WTC11 (cell line): Measurements from ENCODE around the gene LYRM4. TPM values are rescaled to one million over a fixed set of nuclear protein-coding genes. Genes with fewer than 3 reads are reported as not detected.

Experiments used
- ATAC-seq: fragments of 200-7000 bp; cut with Tn5 transposase; 2 replicates; pipeline ENCODE4 v1.10.0; 2021; ENCODE audit warnings: mild to moderate bottlenecking, moderate library complexity
- CTCF ChIA-PET: fragments of 300-600 bp; sonication (Branson Sonifier 250); formaldehyde crosslinking; loops from one replicate; lab custom pipeline; 2021; ENCODE audit warnings: antibody characterized with exemption; lab: Charles Lee
- POLR2A ChIA-PET: fragments of 350-600 bp; sonication (Branson Sonifier 250); formaldehyde crosslinking; loops from one replicate; lab custom pipeline; 2021; ENCODE audit warnings: antibody characterized with exemption; lab: Charles Lee
- DNase-seq: peaks from one replicate; pipeline ENCODE4 v3.0.0; 2021; ENCODE audit warnings: low spot score
- H3K27ac Mint-ChIP-seq: 2 replicates; pipeline ENCODE4 v1.8.0; 2021; ENCODE audit warnings: mixed read lengths
- H3K27me3 Mint-ChIP-seq: 2 replicates; pipeline ENCODE4 v1.8.0; 2021; ENCODE audit warnings: low read depth, mild to moderate bottlenecking, moderate library complexity, mixed read lengths
- H3K36me3 Mint-ChIP-seq: 2 replicates; pipeline ENCODE4 v1.8.0; 2021; ENCODE audit warnings: mixed read lengths
- H3K4me1 Mint-ChIP-seq: 2 replicates; pipeline ENCODE4 v1.8.0; 2022; ENCODE audit warnings: mixed read lengths
- H3K4me3 Mint-ChIP-seq: 2 replicates; pipeline ENCODE4 v1.8.0; 2021; ENCODE audit warnings: mild to moderate bottlenecking, moderate library complexity, mixed read lengths
- H3K9me3 Mint-ChIP-seq: 2 replicates; pipeline ENCODE4 v1.8.0; 2021; ENCODE audit warnings: mixed read lengths
- ESRRA ChIP-seq: sonication (generic); formaldehyde crosslinking; IDR thresholded peaks from 2 replicates; pipeline ENCODE4 v1.8.1; 2022; ENCODE audit warnings: mild to moderate bottlenecking, missing genetic modification reagents, borderline replicate concordance
- FOXP1 ChIP-seq: sonication (generic); formaldehyde crosslinking; IDR thresholded peaks from 2 replicates; pipeline ENCODE4 v1.8.0; 2022; ENCODE audit warnings: missing genetic modification reagents, mild to moderate bottlenecking, moderate library complexity, borderline replicate concordance
- GABPB1 ChIP-seq: sonication (generic); formaldehyde crosslinking; IDR thresholded peaks from 2 replicates; pipeline ENCODE4 v1.8.1; 2023; ENCODE audit warnings: mild to moderate bottlenecking, missing genetic modification reagents
- GRHL2 ChIP-seq: fragments of 250-450 bp; sonication (Bioruptor Pico); IDR thresholded peaks from 2 replicates; pipeline ENCODE4 v1.8.0; 2022; ENCODE audit warnings: mild to moderate bottlenecking, moderate library complexity; ENCODE audit not compliant: insufficient replicate concordance, severe bottlenecking
- HMGA2 ChIP-seq: fragments of 250-450 bp; sonication (Bioruptor Pico); IDR thresholded peaks from 2 replicates; pipeline ENCODE4 v1.4.0; 2021; ENCODE audit warnings: mild to moderate bottlenecking, moderate library complexity
- IRF2 ChIP-seq: sonication (generic); formaldehyde crosslinking; IDR thresholded peaks from 2 replicates; pipeline ENCODE4 v1.8.0; 2022; ENCODE audit warnings: low read depth, missing genetic modification reagents, borderline replicate concordance
- NFATC4 ChIP-seq: fragments of 250-450 bp; sonication (Bioruptor Pico); IDR thresholded peaks from 2 replicates; pipeline ENCODE4 v1.9.0; 2021; ENCODE audit warnings: mild to moderate bottlenecking
- NR2C2 ChIP-seq: sonication (generic); formaldehyde crosslinking; IDR thresholded peaks from 2 replicates; pipeline ENCODE4 v1.8.0; 2022; ENCODE audit warnings: mild to moderate bottlenecking, missing genetic modification reagents
- PRRX2 ChIP-seq: fragments of 250-450 bp; sonication (Bioruptor Pico); IDR thresholded peaks from 2 replicates; pipeline ENCODE4 v1.8.0; 2021; ENCODE audit warnings: mild to moderate bottlenecking
- SMAD3 ChIP-seq: sonication (generic); formaldehyde crosslinking; IDR thresholded peaks from 2 replicates; pipeline ENCODE4 v1.8.0; 2022; ENCODE audit warnings: missing genetic modification reagents, mild to moderate bottlenecking, borderline replicate concordance
- SMAD4 ChIP-seq: sonication (generic); formaldehyde crosslinking; IDR thresholded peaks from 2 replicates; pipeline ENCODE4 v1.8.0; 2022; ENCODE audit warnings: mild to moderate bottlenecking, missing genetic modification reagents
- TP53 ChIP-seq: sonication (generic); formaldehyde crosslinking; IDR thresholded peaks from 2 replicates; pipeline ENCODE4 v1.8.1; 2023; ENCODE audit warnings: mild to moderate bottlenecking, missing genetic modification reagents
- ZBTB21 ChIP-seq: sonication (generic); formaldehyde crosslinking; IDR thresholded peaks from 2 replicates; pipeline ENCODE4 v1.8.1; 2023; ENCODE audit warnings: mild to moderate bottlenecking, missing genetic modification reagents, borderline replicate concordance
- ZNF138 ChIP-seq: sonication (generic); formaldehyde crosslinking; conservative IDR thresholded peaks from 2 replicates; pipeline ENCODE4 v1.8.1; 2022; ENCODE audit warnings: mild to moderate bottlenecking, moderate library complexity, missing genetic modification reagents
- ZNF671 ChIP-seq: fragments of 250-450 bp; sonication (Bioruptor Pico); IDR thresholded peaks from 2 replicates; pipeline ENCODE4 v1.8.0; 2021; ENCODE audit warnings: mild to moderate bottlenecking
- total RNA-seq: library from RNA; stranded (reverse); gene quantifications from 3 replicates; pipeline ENCODE4 v1.2.3, GENCODE V29; 2021
- TF ChIP-seq, protein P1 (sequence below): fragments of 250-450 bp; sonication (Bioruptor Pico); IDR thresholded peaks from 2 replicates; pipeline ENCODE4 v1.9.0; 2021; ENCODE audit warnings: moderate library complexity, mild to moderate bottlenecking, inconsistent platforms, borderline replicate concordance
- TF ChIP-seq, protein P2 (sequence below): sonication (generic); formaldehyde crosslinking; IDR thresholded peaks from 2 replicates; pipeline ENCODE4 v1.8.0; 2023; ENCODE audit warnings: missing genetic modification reagents
- TF ChIP-seq, protein P3 (sequence below): sonication (generic); formaldehyde crosslinking; IDR thresholded peaks from 2 replicates; pipeline ENCODE4 v1.8.1; 2023; ENCODE audit warnings: mild to moderate bottlenecking, missing genetic modification reagents
- TF ChIP-seq, protein P4 (sequence below): sonication (generic); formaldehyde crosslinking; IDR thresholded peaks from 2 replicates; pipeline ENCODE4 v1.8.0; 2022; ENCODE audit warnings: missing genetic modification reagents
- TF ChIP-seq, protein P5 (sequence below): sonication (generic); formaldehyde crosslinking; IDR thresholded peaks from 2 replicates; pipeline ENCODE4 v1.8.0; 2023; ENCODE audit warnings: mild to moderate bottlenecking, missing genetic modification reagents
- TF ChIP-seq, protein P6 (sequence below): sonication (generic); formaldehyde crosslinking; IDR thresholded peaks from 2 replicates; pipeline ENCODE4 v1.8.1; 2023; ENCODE audit warnings: mild to moderate bottlenecking, moderate library complexity, missing genetic modification reagents

LYRM4 gene
- total RNA-seq, 1 experiment from 2014 or later, result 49.7 TPM

DNA sequence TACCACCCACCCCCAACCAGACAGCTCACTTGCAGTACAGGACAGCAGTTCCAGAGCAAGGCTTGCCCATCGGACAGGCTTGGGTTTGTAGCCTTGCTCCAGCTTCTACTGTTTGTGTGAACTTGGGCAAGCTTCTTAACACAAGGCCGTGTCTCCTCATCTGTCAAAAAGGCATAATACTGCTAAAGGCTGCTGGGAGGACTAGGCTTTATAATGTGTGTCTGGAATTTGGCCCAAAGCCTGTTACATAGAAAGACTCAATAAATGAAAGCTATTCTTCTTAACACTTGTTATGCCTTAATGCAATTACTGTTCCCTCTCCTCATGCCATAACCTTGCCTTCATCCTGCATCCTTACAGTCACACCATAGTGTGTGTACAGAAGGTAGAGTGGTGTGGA is 43.4 kb downstream of the LYRM4 start:
- no peak overlapping the region for H3K4me3 Mint-ChIP-seq
- no peak for TF ChIP-seq PRRX2 (CRISPR knock-in tag)
- TF ChIP-seq IRF2 (CRISPR knock-in tag), result no peak
- TF ChIP-seq NFATC4 (CRISPR knock-in tag), result no peak
- no peak for TF ChIP-seq GRHL2 (CRISPR knock-in tag)
- no peak for TF ChIP-seq GABPB1 (CRISPR knock-in tag)
- TF ChIP-seq SMAD4 (CRISPR knock-in tag), result no peak
- TF ChIP-seq, protein P1, sequence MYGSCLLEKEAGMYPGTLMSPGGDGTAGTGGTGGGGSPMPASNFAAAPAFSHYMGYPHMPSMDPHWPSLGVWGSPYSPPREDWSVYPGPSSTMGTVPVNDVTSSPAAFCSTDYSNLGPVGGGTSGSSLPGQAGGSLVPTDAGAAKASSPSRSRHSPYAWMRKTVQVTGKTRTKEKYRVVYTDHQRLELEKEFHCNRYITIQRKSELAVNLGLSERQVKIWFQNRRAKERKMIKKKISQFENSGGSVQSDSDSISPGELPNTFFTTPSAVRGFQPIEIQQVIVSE (CRISPR knock-in tag), result no peak
- TF ChIP-seq ZNF138, result no peak
- peaks cover 15% of the 10 kb centered on the region; the same call in 1 of the 2 replicates for H3K36me3 Mint-ChIP-seq
- ATAC-seq (no peak), DNase-seq (no peak)
- H3K4me1 Mint-ChIP-seq, result peaks cover 22% of the 10 kb centered on the region
- no peak overlapping the region for H3K27ac Mint-ChIP-seq
- H3K9me3 Mint-ChIP-seq, result no peaks in the 10 kb centered on the region
- ChIA-PET POLR2A (no interaction called here), CTCF (interaction anchor here (2.7 to 3.0 kb wide), 2 partner anchors 86 to 162 kb away, joined by 13 to 16 read pairs; no protein-coding TSS in a partner anchor)
- H3K27me3 Mint-ChIP-seq, result no peaks in the 10 kb centered on the region

DNA sequence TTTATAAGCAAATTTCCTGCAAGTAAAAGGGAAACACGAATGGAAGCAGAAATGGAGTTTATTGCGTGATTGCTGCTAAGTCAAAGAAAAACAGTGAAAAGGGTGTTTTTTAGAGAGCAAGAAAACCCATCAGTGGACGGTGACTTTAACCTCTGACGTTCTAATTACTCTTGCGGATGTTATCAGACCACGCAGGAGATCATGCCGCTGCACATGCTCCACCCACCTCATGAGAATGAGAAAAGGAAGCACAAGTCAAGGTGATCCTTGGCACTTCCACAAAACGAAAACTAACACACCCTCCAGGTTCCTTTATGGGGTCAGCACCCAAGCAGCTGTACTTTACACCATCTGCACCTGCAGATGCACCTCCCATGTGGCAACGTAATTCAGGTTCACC is 45.0 kb downstream of the LYRM4 start:
- DNase-seq (no peak), ATAC-seq (no peak)
- H3K4me1 Mint-ChIP-seq, result peaks cover 22% of the 10 kb centered on the region
- H3K27ac Mint-ChIP-seq, result no peak overlapping the region
- no peaks in the 10 kb centered on the region for H3K9me3 Mint-ChIP-seq
- CTCF ChIA-PET, result interaction anchor here (1.0 to 2.7 kb wide), 3 partner anchors 72 to 164 kb away, joined by 4 to 25 read pairs (median 5); no protein-coding TSS in a partner anchor
- no peak overlapping the region for H3K4me3 Mint-ChIP-seq
- H3K27me3 Mint-ChIP-seq, result no peaks in the 10 kb centered on the region
- no peak for TF ChIP-seq SMAD3 (CRISPR knock-in tag)
- TF ChIP-seq ZBTB21 (CRISPR knock-in tag), result no peak
- TF ChIP-seq TP53 (CRISPR knock-in tag), result no peak
- TF ChIP-seq, protein P2, sequence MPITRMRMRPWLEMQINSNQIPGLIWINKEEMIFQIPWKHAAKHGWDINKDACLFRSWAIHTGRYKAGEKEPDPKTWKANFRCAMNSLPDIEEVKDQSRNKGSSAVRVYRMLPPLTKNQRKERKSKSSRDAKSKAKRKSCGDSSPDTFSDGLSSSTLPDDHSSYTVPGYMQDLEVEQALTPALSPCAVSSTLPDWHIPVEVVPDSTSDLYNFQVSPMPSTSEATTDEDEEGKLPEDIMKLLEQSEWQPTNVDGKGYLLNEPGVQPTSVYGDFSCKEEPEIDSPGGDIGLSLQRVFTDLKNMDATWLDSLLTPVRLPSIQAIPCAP (CRISPR knock-in tag), result no peak
- TF ChIP-seq FOXP1, result no peak
- TF ChIP-seq ZNF671 (CRISPR knock-in tag), result no peak
- TF ChIP-seq, protein P3, sequence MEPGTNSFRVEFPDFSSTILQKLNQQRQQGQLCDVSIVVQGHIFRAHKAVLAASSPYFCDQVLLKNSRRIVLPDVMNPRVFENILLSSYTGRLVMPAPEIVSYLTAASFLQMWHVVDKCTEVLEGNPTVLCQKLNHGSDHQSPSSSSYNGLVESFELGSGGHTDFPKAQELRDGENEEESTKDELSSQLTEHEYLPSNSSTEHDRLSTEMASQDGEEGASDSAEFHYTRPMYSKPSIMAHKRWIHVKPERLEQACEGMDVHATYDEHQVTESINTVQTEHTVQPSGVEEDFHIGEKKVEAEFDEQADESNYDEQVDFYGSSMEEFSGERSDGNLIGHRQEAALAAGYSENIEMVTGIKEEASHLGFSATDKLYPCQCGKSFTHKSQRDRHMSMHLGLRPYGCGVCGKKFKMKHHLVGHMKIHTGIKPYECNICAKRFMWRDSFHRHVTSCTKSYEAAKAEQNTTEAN (CRISPR knock-in tag), result no peak
- TF ChIP-seq, protein P4, sequence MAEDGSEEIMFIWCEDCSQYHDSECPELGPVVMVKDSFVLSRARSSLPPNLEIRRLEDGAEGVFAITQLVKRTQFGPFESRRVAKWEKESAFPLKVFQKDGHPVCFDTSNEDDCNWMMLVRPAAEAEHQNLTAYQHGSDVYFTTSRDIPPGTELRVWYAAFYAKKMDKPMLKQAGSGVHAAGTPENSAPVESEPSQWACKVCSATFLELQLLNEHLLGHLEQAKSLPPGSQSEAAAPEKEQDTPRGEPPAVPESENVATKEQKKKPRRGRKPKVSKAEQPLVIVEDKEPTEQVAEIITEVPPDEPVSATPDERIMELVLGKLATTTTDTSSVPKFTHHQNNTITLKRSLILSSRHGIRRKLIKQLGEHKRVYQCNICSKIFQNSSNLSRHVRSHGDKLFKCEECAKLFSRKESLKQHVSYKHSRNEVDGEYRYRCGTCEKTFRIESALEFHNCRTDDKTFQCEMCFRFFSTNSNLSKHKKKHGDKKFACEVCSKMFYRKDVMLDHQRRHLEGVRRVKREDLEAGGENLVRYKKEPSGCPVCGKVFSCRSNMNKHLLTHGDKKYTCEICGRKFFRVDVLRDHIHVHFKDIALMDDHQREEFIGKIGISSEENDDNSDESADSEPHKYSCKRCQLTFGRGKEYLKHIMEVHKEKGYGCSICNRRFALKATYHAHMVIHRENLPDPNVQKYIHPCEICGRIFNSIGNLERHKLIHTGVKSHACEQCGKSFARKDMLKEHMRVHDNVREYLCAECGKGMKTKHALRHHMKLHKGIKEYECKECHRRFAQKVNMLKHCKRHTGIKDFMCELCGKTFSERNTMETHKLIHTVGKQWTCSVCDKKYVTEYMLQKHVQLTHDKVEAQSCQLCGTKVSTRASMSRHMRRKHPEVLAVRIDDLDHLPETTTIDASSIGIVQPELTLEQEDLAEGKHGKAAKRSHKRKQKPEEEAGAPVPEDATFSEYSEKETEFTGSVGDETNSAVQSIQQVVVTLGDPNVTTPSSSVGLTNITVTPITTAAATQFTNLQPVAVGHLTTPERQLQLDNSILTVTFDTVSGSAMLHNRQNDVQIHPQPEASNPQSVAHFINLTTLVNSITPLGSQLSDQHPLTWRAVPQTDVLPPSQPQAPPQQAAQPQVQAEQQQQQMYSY (CRISPR knock-in tag), result no peak
- TF ChIP-seq, protein P5, sequence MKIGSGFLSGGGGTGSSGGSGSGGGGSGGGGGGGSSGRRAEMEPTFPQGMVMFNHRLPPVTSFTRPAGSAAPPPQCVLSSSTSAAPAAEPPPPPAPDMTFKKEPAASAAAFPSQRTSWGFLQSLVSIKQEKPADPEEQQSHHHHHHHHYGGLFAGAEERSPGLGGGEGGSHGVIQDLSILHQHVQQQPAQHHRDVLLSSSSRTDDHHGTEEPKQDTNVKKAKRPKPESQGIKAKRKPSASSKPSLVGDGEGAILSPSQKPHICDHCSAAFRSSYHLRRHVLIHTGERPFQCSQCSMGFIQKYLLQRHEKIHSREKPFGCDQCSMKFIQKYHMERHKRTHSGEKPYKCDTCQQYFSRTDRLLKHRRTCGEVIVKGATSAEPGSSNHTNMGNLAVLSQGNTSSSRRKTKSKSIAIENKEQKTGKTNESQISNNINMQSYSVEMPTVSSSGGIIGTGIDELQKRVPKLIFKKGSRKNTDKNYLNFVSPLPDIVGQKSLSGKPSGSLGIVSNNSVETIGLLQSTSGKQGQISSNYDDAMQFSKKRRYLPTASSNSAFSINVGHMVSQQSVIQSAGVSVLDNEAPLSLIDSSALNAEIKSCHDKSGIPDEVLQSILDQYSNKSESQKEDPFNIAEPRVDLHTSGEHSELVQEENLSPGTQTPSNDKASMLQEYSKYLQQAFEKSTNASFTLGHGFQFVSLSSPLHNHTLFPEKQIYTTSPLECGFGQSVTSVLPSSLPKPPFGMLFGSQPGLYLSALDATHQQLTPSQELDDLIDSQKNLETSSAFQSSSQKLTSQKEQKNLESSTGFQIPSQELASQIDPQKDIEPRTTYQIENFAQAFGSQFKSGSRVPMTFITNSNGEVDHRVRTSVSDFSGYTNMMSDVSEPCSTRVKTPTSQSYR (CRISPR knock-in tag), result no peak
- TF ChIP-seq GABPB1 (CRISPR knock-in tag), result no peak
- TF ChIP-seq, protein P6, sequence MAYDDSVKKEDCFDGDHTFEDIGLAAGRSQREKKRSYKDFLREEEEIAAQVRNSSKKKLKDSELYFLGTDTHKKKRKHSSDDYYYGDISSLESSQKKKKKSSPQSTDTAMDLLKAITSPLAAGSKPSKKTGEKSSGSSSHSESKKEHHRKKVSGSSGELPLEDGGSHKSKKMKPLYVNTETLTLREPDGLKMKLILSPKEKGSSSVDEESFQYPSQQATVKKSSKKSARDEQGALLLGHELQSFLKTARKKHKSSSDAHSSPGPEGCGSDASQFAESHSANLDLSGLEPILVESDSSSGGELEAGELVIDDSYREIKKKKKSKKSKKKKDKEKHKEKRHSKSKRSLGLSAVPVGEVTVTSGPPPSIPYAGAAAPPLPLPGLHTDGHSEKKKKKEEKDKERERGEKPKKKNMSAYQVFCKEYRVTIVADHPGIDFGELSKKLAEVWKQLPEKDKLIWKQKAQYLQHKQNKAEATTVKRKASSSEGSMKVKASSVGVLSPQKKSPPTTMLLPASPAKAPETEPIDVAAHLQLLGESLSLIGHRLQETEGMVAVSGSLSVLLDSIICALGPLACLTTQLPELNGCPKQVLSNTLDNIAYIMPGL (CRISPR knock-in tag), result no peak
- no peak for TF ChIP-seq NR2C2 (CRISPR knock-in tag)
- TF ChIP-seq ESRRA, result no peak
- no peak for TF ChIP-seq HMGA2 (CRISPR knock-in tag)
- POLR2A ChIA-PET, result no interaction called here
- peaks cover 15% of the 10 kb centered on the region; the same call in 1 of the 2 replicates for H3K36me3 Mint-ChIP-seq
